ENCODE measurements around the gene ANKRD27.

DNA sequence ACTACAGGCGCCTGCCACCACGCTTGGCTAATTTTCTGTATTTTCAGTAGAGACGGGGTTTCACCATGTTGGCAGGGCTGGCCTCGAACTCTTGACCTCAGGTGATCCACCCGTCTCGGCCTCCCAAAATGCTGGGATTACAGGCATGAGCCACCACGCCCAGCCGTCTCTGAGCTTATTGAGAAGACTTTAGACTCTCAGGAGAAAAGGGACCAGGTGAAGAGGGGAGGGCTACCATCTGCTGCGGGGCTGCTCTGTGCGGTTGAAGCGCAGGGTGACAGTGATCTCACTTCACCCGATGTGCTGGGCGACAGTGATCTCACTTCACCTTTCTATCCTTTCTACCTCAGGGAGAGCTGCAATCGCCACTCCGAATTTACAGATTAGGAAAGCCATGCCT is 68.7 kb downstream of the ANKRD27 start:
- TF ChIP-seq GATA2 (IDR thresholded peaks at IDR 0.05; ENCODE audit: low read depth, low read length) (no peak), GATA3 (IDR thresholded peaks at IDR 0.05; ENCODE audit: low read depth, low read length) (no peak)

Data from SH-SY5Y (cell line).